CD4-positive, alpha-beta T cell (primary cell): ENCODE results near the gene CTDSP1. TPM values are rescaled to one million over a fixed set of nuclear protein-coding genes. Genes with fewer than 3 reads are reported as not detected.

Experiments
- ATAC-seq: fragments of 200-7000 bp; cut with Tn5 transposase; one replicate; pipeline ENCODE4 v1.10.0; 2022; ENCODE audit warnings: mild to moderate bottlenecking; ENCODE audit not compliant: poor library complexity
- CTCF ChIA-PET: fragments of 350-600 bp; sonication (Branson Sonifier 250); formaldehyde crosslinking; loops from one replicate; lab custom pipeline; 2021; ENCODE audit warnings: antibody characterized with exemption, inconsistent platforms; lab: Charles Lee
- POLR2A ChIA-PET: fragments of 350-600 bp; sonication (Branson Sonifier 250); formaldehyde crosslinking; loops from one replicate; lab custom pipeline; 2021; ENCODE audit warnings: antibody characterized with exemption, inconsistent platforms; lab: Charles Lee
- DNase-seq, 14 experiments: peaks; one replicate each; pipeline ENCODE4 v3.0.0-alpha.2; 2013 to 2020; ENCODE audit warnings: mixed read lengths in 2 of 14
- H3K27ac ChIP-seq, 2 donors: one replicate each; pipeline versions ENCODE4 v1.5.1 to v1.7.0; 2013; ENCODE audit warnings: low read length in 2 of 2, low read depth in 1 of 2, mild to moderate bottlenecking in 1 of 2
- H3K27me3 ChIP-seq, 2 experiments: 1 replicate in 1 of 2; 2 replicates in 1 of 2; pipeline versions ENCODE4 v1.6.1 to v1.7.0; 2013; ENCODE audit warnings: low read length in 2 of 2, control low read depth in 1 of 2, mild to moderate bottlenecking in 1 of 2, moderate library complexity in 1 of 2; ENCODE audit not compliant: insufficient read depth in 2 of 2, control insufficient read depth in 1 of 2
- H3K36me3 ChIP-seq: one replicate; pipeline ENCODE4 v1.6.1; 2013; ENCODE audit warnings: low read length, control low read depth; ENCODE audit not compliant: insufficient read depth
- H3K4me1 ChIP-seq: one replicate; pipeline ENCODE4 v1.6.1; 2013; ENCODE audit warnings: low read length, control low read depth; ENCODE audit not compliant: insufficient read depth
- H3K4me3 ChIP-seq: one replicate; pipeline ENCODE4 v1.5.1; 2013; ENCODE audit warnings: mild to moderate bottlenecking, low read length, moderate library complexity
- H3K9me3 ChIP-seq, 2 experiments: 1 replicate in 1 of 2; 2 replicates in 1 of 2; pipeline versions ENCODE4 v1.6.1 to v1.7.0; 2013; ENCODE audit warnings: low read length in 2 of 2, mild to moderate bottlenecking in 2 of 2, control low read depth in 1 of 2, moderate library complexity in 1 of 2; ENCODE audit not compliant: control insufficient read depth in 1 of 2, insufficient read depth in 1 of 2
- H3K27ac Mint-ChIP-seq: one replicate; pipeline ENCODE4 v1.8.0; 2020; ENCODE audit warnings: mixed read lengths
- H3K27me3 Mint-ChIP-seq: one replicate; pipeline ENCODE4 v1.8.0; 2021; ENCODE audit warnings: mixed read lengths
- H3K36me3 Mint-ChIP-seq: one replicate; pipeline ENCODE4 v1.8.0; 2021; ENCODE audit warnings: low read depth, mixed read lengths
- H3K4me1 Mint-ChIP-seq: one replicate; pipeline ENCODE4 v1.8.0; 2021; ENCODE audit warnings: low read depth, mixed read lengths
- H3K4me3 Mint-ChIP-seq: one replicate; pipeline ENCODE4 v1.8.0; 2020; ENCODE audit warnings: mild to moderate bottlenecking, mixed read lengths
- H3K9me3 Mint-ChIP-seq: one replicate; pipeline ENCODE4 v1.8.0; 2020; ENCODE audit warnings: mixed read lengths
- intact Hi-C, 2 experiments: fragments of 100-400 bp; cut with DNase I in 1 of 2; cut with micrococcal nuclease in 1 of 2; formaldehyde crosslinking; loops; one replicate each; pipeline versions ENCODE4 v1.15.1 to v1.9.0; 2023 to 2025; cut with DNase I, micrococcal nuclease
- total RNA-seq, 174 experiments: library from RNA in 2 of 174; stranded (reverse) in 2 of 174; gene quantifications; one replicate each; pipeline ENCODE4 v1.2.3 and lab custom pipeline; 2021 to 2026
- TF ChIP-seq, protein P1 (sequence below): fragments of 200-600 bp; IDR thresholded peaks from one replicate; pipeline ENCODE4 v1.8.0; 2022; ENCODE audit warnings: antibody characterized with exemption, mild to moderate bottlenecking

The CTDSP1 gene
- total RNA-seq, 2 experiments from 2014 or later = 70.5 to 76.8 TPM

DNA sequence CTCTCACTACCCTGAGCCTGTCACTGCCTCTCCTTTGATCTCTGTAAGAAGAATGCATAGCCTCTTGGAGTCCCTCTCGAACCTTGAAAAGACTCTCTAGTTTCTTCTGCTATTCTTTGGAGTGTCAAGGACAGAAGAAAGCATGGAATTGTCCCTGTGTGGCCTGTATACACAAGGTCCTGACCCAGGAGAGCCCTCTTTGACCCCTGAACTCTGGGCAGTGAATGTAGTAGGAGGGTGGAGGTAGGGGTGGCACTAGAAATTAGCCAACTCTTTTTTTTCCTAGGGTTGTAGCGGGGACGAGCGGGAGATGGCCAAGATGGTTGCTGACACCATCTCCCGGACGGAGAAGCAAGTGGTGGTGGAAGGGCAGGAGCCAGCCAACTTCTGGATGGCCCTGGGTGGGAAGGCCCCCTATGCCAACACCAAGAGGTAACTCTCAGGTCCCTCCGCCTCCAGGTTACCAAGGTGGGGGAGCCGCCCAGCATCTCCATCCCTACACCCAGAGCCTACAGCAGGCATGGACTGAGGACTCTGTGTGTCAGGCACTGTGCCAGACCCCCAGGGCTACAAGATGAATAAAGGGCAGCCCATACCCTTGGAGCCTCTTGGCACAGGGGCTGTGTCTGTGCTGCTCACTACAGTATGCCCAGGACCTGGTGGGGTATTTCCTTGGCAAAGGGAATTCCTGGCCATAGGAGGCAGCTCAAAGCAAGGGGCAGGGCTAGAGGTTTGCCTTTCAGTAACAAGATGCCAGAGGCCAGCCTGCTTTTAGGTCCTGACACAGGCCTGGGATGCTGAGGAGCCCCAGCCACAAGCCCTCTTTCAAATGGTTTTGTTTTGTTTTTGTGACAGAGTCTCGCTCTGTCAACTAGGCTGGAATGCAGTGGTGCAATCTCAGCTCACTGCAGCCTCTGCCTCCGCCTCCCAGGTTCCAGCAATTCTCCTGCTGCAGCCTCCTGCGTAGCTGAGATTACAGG, 35.6 kb downstream of the CTDSP1 start:
- intact Hi-C loops = no loop called here
- Histone ChIP-seq H3K27me3 (peaks cover 0 to 3% of the 10 kb centered on the region in 2 experiments), H3K36me3 (no peaks in the 10 kb centered on the region), H3K9me3 (no peaks in the 10 kb centered on the region), H3K4me3 (no peak overlapping the region), H3K4me1 (no peaks in the 10 kb centered on the region), H3K27ac (no peak overlapping the region)
- no peaks in the 10 kb centered on the region for H3K9me3 Mint-ChIP-seq
- TF ChIP-seq, protein P1, sequence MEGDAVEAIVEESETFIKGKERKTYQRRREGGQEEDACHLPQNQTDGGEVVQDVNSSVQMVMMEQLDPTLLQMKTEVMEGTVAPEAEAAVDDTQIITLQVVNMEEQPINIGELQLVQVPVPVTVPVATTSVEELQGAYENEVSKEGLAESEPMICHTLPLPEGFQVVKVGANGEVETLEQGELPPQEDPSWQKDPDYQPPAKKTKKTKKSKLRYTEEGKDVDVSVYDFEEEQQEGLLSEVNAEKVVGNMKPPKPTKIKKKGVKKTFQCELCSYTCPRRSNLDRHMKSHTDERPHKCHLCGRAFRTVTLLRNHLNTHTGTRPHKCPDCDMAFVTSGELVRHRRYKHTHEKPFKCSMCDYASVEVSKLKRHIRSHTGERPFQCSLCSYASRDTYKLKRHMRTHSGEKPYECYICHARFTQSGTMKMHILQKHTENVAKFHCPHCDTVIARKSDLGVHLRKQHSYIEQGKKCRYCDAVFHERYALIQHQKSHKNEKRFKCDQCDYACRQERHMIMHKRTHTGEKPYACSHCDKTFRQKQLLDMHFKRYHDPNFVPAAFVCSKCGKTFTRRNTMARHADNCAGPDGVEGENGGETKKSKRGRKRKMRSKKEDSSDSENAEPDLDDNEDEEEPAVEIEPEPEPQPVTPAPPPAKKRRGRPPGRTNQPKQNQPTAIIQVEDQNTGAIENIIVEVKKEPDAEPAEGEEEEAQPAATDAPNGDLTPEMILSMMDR = no peak
- ChIA-PET POLR2A (no interaction called here), CTCF (no interaction called here)
- H3K4me1 Mint-ChIP-seq = no peaks in the 10 kb centered on the region
- no peaks in the 10 kb centered on the region for H3K36me3 Mint-ChIP-seq
- H3K27me3 Mint-ChIP-seq = no peaks in the 10 kb centered on the region
- no peak overlapping the region for H3K27ac Mint-ChIP-seq
- ATAC-seq (no peak), DNase-seq (no peak)
- no peak overlapping the region for H3K4me3 Mint-ChIP-seq

DNA sequence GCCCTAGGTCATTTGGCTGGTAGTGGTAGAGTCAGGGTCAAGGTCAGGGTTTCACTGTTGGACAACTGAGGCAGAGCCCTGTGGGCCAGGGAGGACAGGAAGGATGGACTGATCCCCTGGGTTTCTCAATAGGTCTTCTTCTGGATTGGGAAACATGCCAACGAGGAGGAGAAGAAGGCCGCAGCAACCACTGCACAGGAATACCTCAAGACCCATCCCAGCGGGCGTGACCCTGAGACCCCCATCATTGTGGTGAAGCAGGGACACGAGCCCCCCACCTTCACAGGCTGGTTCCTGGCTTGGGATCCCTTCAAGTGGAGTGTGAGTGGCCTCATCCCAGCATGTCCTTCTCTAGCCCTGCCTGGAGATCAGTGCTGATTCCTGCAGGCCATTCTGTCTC, 37.3 kb downstream of the CTDSP1 start:
- no peaks in the 10 kb centered on the region for H3K4me1 ChIP-seq
- ChIA-PET POLR2A (no interaction called here), CTCF (interaction anchor here (0.9 kb wide), 1 partner anchor 20 kb away, joined by 3 read pairs; no protein-coding TSS in a partner anchor)
- H3K4me3 ChIP-seq = no peak overlapping the region
- TF ChIP-seq, protein P1 = no peak
- Mint-ChIP-seq H3K27ac (no peak overlapping the region), H3K9me3 (no peaks in the 10 kb centered on the region), H3K4me1 (no peaks in the 10 kb centered on the region), H3K4me3 (no peak overlapping the region), H3K27me3 (no peaks in the 10 kb centered on the region), H3K36me3 (no peaks in the 10 kb centered on the region)
- no peak for DNase-seq
- no peaks in the 10 kb centered on the region for H3K36me3 ChIP-seq
- peaks cover 0 to 2% of the 10 kb centered on the region in 2 experiments for H3K27me3 ChIP-seq
- no peak overlapping the region for H3K27ac ChIP-seq
- no peaks in the 10 kb centered on the region for H3K9me3 ChIP-seq
- intact Hi-C loops = no loop called here
- no peak for ATAC-seq

DNA sequence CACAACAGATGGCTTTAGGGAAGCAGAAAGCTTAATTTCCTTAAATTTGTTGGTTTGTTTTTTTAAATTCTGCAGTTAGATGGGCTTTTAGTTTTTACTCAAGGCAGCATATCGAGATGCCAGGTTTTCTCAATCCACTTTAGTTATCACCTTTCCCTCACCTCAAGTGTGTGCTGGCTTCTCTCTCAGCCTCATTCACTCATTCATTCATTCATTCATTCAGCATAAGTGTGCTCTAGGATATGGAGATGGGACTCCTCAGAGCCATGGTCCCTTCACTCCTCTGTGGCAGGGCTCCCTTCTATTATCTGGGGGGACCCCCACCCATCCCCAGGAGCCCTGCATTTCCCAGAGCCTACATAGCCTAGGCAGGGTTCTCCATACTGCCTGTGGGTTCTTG, 38.3 kb downstream of the CTDSP1 start:
- TF ChIP-seq, protein P1 = no peak
- H3K4me1 ChIP-seq = no peaks in the 10 kb centered on the region
- no peaks in the 10 kb centered on the region for H3K27me3 Mint-ChIP-seq
- H3K4me3 ChIP-seq = no peak overlapping the region
- DNase-seq (no peak), ATAC-seq (no peak)
- H3K36me3 Mint-ChIP-seq = no peaks in the 10 kb centered on the region
- no peaks in the 10 kb centered on the region for H3K9me3 Mint-ChIP-seq
- intact Hi-C loops = no loop called here
- no peak overlapping the region for H3K27ac Mint-ChIP-seq
- no peaks in the 10 kb centered on the region for H3K9me3 ChIP-seq
- CTCF ChIA-PET = interaction anchor here (0.9 kb wide), 1 partner anchor 19 kb away, joined by 3 read pairs; no protein-coding TSS in a partner anchor
- H3K4me3 Mint-ChIP-seq = no peak overlapping the region
- POLR2A ChIA-PET = no interaction called here
- H3K27ac ChIP-seq = no peak overlapping the region
- H3K36me3 ChIP-seq = no peaks in the 10 kb centered on the region
- no peaks in the 10 kb centered on the region for H3K27me3 ChIP-seq
- H3K4me1 Mint-ChIP-seq = no peaks in the 10 kb centered on the region
